Measurements from ENCODE around the gene JAZF1.

The JAZF1 gene

DNA sequence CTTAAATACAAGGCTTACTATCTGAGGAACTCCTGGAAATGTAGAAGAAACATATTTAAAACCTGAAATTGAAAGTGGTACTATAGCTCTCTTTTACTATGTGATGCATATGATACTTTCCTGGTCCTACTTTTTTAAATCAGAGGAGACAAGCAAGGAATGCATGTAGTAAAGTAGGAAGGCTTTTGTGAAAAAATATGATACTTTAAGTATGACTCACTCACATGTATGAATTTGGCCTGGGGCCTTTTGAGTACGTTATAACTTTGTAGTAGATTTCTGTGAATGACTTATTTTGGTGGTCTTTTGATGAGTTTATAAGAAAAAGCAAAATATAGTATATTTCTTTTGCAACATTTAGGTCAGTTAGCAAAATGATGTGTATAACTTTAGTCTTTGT is 386.8 kb downstream of the JAZF1 start:
- DNase-seq, result no peak

DNA sequence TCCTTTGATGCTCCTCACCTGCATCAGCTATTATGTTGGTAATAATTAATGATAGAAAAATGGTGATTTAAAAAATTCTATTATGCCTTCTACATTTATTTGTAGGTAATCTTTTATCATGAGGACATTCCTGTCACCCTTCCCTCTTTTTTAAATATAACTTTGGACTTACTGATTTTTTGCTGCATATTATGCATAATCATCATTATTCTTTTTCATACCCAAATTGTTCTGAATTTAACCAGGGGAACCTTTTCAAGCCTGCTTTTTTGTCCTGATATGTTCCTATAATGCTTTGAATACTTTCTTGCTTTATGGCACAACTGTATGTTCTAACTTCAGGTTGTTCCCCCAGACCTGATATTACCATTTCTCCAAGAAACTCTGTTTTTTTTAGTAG is 392.2 kb downstream of the JAZF1 start:
- DNase-seq, result no peak

DNA sequence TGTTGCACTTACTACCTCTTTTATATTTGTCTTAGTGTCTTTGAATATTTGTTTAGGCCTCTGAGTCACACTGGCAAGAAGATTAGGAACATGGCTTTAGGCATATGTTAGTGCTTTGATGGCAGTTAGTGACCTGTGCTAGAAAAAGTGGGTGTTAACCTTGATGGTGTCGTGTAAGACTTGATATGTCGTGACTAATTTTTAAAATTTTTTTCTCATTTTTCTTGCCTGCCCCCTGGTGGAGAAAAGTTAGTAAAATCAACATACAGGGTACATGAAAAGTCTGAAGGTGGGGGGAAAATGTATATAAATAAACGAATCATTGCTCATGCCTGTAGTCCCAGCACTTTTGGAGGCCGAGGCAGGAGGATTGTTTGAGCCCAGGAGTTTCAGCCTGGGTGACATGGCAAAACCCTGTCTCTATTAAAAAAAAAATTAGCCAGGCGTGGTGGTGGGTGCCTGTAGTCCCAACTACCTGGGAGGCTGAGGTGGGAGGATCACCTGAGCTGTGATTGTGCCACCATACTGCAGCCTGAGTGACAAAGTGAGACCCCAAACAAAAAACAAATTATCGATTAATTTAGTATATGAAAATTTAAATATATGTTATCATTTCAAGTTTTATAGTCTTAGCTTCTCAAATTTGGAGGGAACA is 396.1 kb downstream of the JAZF1 start:
- DNase-seq, result peak in 1 of 2 donors; percentile 66

DNA sequence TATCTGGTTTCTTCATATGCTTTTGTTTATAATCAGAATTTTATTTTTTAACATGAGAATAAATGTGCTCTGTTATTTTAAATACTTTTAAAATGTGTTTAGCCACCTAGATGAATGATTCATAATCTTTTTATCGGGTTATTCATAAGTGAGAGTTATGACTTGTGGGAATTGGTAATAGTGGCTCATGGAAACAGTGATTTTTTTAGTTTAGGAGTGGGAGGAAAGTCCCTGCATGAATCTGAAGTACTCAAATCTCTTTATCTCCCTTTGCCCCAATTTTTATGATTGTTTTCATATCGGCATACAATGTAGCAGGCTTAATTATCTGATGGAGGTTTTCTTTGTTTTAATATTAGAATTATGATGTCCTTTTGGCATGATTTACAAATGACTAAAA is 397.7 kb downstream of the JAZF1 start:
- no peak for DNase-seq

DNA sequence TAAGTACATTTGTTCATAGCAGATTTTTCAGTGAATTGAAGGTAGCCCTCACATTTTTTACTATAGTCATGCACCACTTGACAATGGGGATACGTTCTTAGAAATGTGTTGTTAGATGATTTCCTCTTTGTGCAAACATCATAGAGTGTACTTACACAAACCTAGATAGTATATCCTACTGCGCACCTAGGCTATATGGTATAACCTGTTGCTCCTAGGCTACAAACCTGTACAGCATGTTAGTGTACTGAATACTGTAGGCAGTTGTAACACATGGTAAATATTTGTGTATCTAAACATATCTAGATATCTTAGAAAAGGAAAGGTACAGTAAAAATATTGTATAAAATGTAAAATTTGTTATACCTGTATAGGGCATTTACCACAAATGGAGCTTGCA is 399.4 kb downstream of the JAZF1 start:
- no peak for DNase-seq
